Activated T-cell treated with anti-CD3 and anti-CD28 coated beads, Interleukin-2, amount 50 U/mL, for 48 hours (primary cell): ENCODE results near the gene HTATIP2.
A peak's percentile ranks its signal among the peaks of the same experiment; 100 is the strongest.
"Not testable (repeated sequence)": the region's sequence is repeated elsewhere in the genome, so short reads cannot be mapped to it uniquely, and the experiment has no call there.

Source experiments
- DNase-seq, 2 experiments: peaks; one replicate each; pipeline ENCODE4 v3.0.0-alpha.2; 2020

The HTATIP2 gene

GRCh38 chr11:20372081-20372626, 8.6 kb downstream of the HTATIP2 start:
- no peak for DNase-seq

- DNase-seq: no peak
These were observed 9.6 kb downstream of the HTATIP2 start for GRCh38 chr11:20373147-20373546.

- DNase-seq: no peak
These were observed 10.2 kb downstream of the HTATIP2 start for GRCh38 chr11:20373568-20374209.

- DNase-seq: no peak
These were observed 11.3 kb downstream of the HTATIP2 start for GRCh38 chr11:20374741-20375300.

- DNase-seq: no peak
These were observed 12.7 kb downstream of the HTATIP2 start for GRCh38 chr11:20376162-20376730.

- DNase-seq: not testable (repeated sequence)
These were observed 22.5 kb downstream of the HTATIP2 start for GRCh38 chr11:20385996-20386395.

GRCh38 chr11:20387261-20388095, 24.0 kb downstream of the HTATIP2 start, which contains the start of gene PRMT3:
Gene PRMT3, plus strand, starts transcription at chr11:20387716. Its CDS starts 31 bp downstream, at chr11:20387747.
- DNase-seq: peak; percentile 97 to 98

- DNase-seq: no peak
These were observed 24.9 kb downstream of the HTATIP2 start for GRCh38 chr11:20388096-20389055.

- no peak for DNase-seq
These were observed 33.8 kb downstream of the HTATIP2 start for GRCh38 chr11:20397281-20397680.

GRCh38 chr11:20399498-20399897, 36.0 kb downstream of the HTATIP2 start:
- DNase-seq: no peak

- DNase-seq: no peak
These were observed 39.5 kb downstream of the HTATIP2 start for GRCh38 chr11:20403059-20403458.

GRCh38 chr11:20406484-20406883, 43.0 kb downstream of the HTATIP2 start:
- DNase-seq: no peak

GRCh38 chr11:20407344-20407743, 43.8 kb downstream of the HTATIP2 start:
- no peak for DNase-seq

GRCh38 chr11:20415432-20415831, 51.9 kb downstream of the HTATIP2 start:
- DNase-seq: no peak

- no peak for DNase-seq
These were observed 54.3 kb downstream of the HTATIP2 start for GRCh38 chr11:20417771-20418170.

- no peak for DNase-seq
These were observed 58.4 kb downstream of the HTATIP2 start for GRCh38 chr11:20421946-20422345.

- no peak for DNase-seq
These were observed 65.7 kb downstream of the HTATIP2 start for GRCh38 chr11:20429216-20429615.
